Stimulated activated naive CD4-positive, alpha-beta T cell (primary cell): ENCODE measurements around the gene TNS3.
"Not testable (repeated sequence)": the region's sequence is repeated elsewhere in the genome, so short reads cannot be mapped to it uniquely, and the experiment has no call there.

Source experiments
- DNase-seq, 6 experiments: peaks; one replicate each; lab custom pipeline; 2025; lab: John Stamatoyannopoulos, UW

TNS3 gene

GRCh38 chr7:47472444-47473157 lies 109.3 kb downstream of the TNS3 start:
- no peak for DNase-seq

- no peak for DNase-seq
These were observed 110.1 kb downstream of the TNS3 start for GRCh38 chr7:47471831-47472230.

- no peak for DNase-seq
These were observed 110.6 kb downstream of the TNS3 start for GRCh38 chr7:47471358-47471703.

GRCh38 chr7:47470567-47471357 lies 111.1 kb downstream of the TNS3 start:
- no peak for DNase-seq

GRCh38 chr7:47469846-47470245 lies 112.1 kb downstream of the TNS3 start:
- DNase-seq: not testable (repeated sequence)

GRCh38 chr7:47466832-47467231 lies 115.1 kb downstream of the TNS3 start:
- DNase-seq: no peak

GRCh38 chr7:47465191-47465590 lies 116.7 kb downstream of the TNS3 start:
- DNase-seq: no peak

GRCh38 chr7:47464266-47464665 lies 117.6 kb downstream of the TNS3 start:
- no peak for DNase-seq

GRCh38 chr7:47461746-47462145 lies 120.2 kb downstream of the TNS3 start:
- DNase-seq: no peak

- DNase-seq: no peak
These were observed 120.8 kb downstream of the TNS3 start for GRCh38 chr7:47461161-47461560.

GRCh38 chr7:47460251-47460989 lies 121.5 kb downstream of the TNS3 start:
- DNase-seq: no peak

- DNase-seq: no peak
These were observed 123.4 kb downstream of the TNS3 start for GRCh38 chr7:47458486-47458885.

GRCh38 chr7:47458057-47458456 lies 123.9 kb downstream of the TNS3 start:
- no peak for DNase-seq

- DNase-seq: no peak
These were observed 125.5 kb downstream of the TNS3 start for GRCh38 chr7:47456210-47456955.

GRCh38 chr7:47455872-47456185 lies 126.1 kb downstream of the TNS3 start:
- no peak for DNase-seq

GRCh38 chr7:47454974-47455871 lies 126.7 kb downstream of the TNS3 start:
- DNase-seq: no peak

- DNase-seq: no peak
These were observed 127.6 kb downstream of the TNS3 start for GRCh38 chr7:47454069-47454973.

- DNase-seq: no peak
These were observed 128.5 kb downstream of the TNS3 start for GRCh38 chr7:47453093-47454061.

- no peak for DNase-seq
These were observed 129.2 kb downstream of the TNS3 start for GRCh38 chr7:47452715-47453092.
